Neural progenitor cell (in vitro differentiated cells): ENCODE measurements around the gene LITAFD. TPM values are rescaled to one million over a fixed set of nuclear protein-coding genes. Genes with fewer than 3 reads are reported as not detected.

Experiments
- DNase-seq: peaks from one replicate; pipeline ENCODE4 v3.0.0-alpha.2; 2016; ENCODE audit warnings: low spot score
- H2AFZ ChIP-seq: fragments of 200-600 bp; sonication (generic); replicated peaks from 2 replicates; pipeline ENCODE4 v1.6.1; 2016; ENCODE audit warnings: antibody characterized with exemption
- H3F3A ChIP-seq: fragments of 200-600 bp; sonication (generic); 2 replicates; pipeline ENCODE4 v1.6.1; 2016; ENCODE audit warnings: antibody characterized with exemption, low read depth
- H3K27ac ChIP-seq: fragments of 200-600 bp; sonication (generic); 2 replicates; pipeline ENCODE4 v1.5.1; 2016; ENCODE audit warnings: mild to moderate bottlenecking
- H3K27me3 ChIP-seq: fragments of 200-600 bp; sonication (generic); 2 replicates; pipeline ENCODE4 v1.6.1; 2016; ENCODE audit warnings: mild to moderate bottlenecking, moderate library complexity
- H3K36me3 ChIP-seq: fragments of 200-600 bp; sonication (generic); 2 replicates; pipeline ENCODE4 v1.5.1; 2016
- H3K4me1 ChIP-seq: fragments of 200-600 bp; sonication (generic); 2 replicates; pipeline ENCODE4 v1.6.1; 2016; ENCODE audit warnings: mixed run types
- H3K4me2 ChIP-seq: fragments of 200-600 bp; sonication (generic); 2 replicates; pipeline ENCODE4 v1.6.1; 2016
- H3K4me3 ChIP-seq: fragments of 200-600 bp; sonication (generic); 2 replicates; pipeline ENCODE4 v1.5.1; 2016
- H3K79me2 ChIP-seq: fragments of 200-600 bp; sonication (generic); 2 replicates; pipeline ENCODE4 v1.6.1; 2016; ENCODE audit warnings: low read depth
- H3K9ac ChIP-seq: fragments of 200-600 bp; sonication (generic); 2 replicates; pipeline ENCODE4 v1.6.1; 2016
- H3K9me3 ChIP-seq: fragments of 200-600 bp; sonication (generic); 2 replicates; pipeline ENCODE4 v1.5.1; 2016; ENCODE audit warnings: low read depth
- H4K20me1 ChIP-seq: fragments of 200-600 bp; sonication (generic); 2 replicates; pipeline ENCODE4 v1.6.1; 2016; ENCODE audit warnings: low read depth
- H3K27ac Mint-ChIP-seq: 3 replicates; pipeline ENCODE4 v1.8.0; 2021; ENCODE audit warnings: mixed read lengths
- H3K27me3 Mint-ChIP-seq: 2 replicates; pipeline ENCODE4 v1.8.0; 2022; ENCODE audit warnings: low read depth, mild to moderate bottlenecking, inconsistent platforms, moderate library complexity, mixed read lengths; ENCODE audit not compliant: insufficient read depth
- H3K36me3 Mint-ChIP-seq: 3 replicates; pipeline ENCODE4 v1.8.0; 2021; ENCODE audit warnings: mixed read lengths
- H3K4me1 Mint-ChIP-seq: 3 replicates; pipeline ENCODE4 v1.8.0; 2021; ENCODE audit warnings: mixed read lengths
- H3K4me3 Mint-ChIP-seq: 3 replicates; pipeline ENCODE4 v1.8.0; 2021; ENCODE audit warnings: mild to moderate bottlenecking, moderate library complexity, mixed read lengths
- H3K9me3 Mint-ChIP-seq: 3 replicates; pipeline ENCODE4 v1.8.0; 2020; ENCODE audit warnings: mixed read lengths
- CTCF ChIP-seq: fragments of 200-600 bp; sonication (generic); IDR thresholded peaks from 2 replicates; pipeline ENCODE4 v1.5.1; 2017; ENCODE audit warnings: antibody characterized with exemption, mild to moderate bottlenecking
- EZH2 ChIP-seq: fragments of 200-600 bp; sonication (generic); IDR thresholded peaks from 2 replicates; pipeline ENCODE4 v1.6.1; 2017; ENCODE audit warnings: antibody characterized with exemption, mild to moderate bottlenecking, moderate library complexity
- EZH2phosphoT487 ChIP-seq: fragments of 200-600 bp; sonication (generic); IDR thresholded peaks from 2 replicates; pipeline ENCODE4 v1.6.1; 2017; ENCODE audit warnings: antibody characterized with exemption
- total RNA-seq: library from RNA; depleted of rRNA; stranded (reverse); fragments of >200 nt; gene quantifications from 2 replicates; pipeline ENCODE4 v1.2.3, GENCODE V29; 2015; ENCODE audit warnings: low replicate concordance

LITAFD gene
- total RNA-seq, 1 donor from 2014 or later: not detected

DNA sequence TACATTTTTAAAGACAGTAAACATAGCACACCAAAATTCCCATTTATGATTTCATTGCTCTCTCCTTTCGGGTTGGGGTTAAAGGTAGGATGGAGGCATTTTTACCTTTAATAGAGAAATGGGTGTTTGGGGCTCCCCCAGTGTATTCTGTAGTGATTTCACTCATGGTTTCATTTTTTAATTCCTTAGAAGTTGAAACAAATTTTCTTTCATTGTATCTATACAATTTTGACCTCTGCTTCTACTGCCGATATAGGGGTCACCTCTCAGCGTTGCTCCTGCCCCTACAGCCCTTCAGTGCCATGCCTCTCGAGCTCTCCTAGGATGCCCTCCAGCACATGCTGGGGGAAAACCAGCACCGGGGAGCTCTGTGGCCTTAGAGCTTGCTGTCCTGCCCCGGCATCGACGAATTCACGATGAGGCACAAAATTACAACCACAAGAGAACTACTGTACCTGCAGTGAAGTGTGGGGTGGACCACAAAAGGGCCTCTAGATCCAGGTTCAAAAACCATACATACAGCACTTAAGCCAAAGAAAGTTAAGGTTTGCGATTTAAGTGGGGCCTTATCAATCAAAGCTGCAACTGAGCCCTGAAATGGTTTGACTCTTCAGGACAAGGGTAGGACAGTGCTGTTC is 39.3 kb downstream of the LITAFD start:
- Histone ChIP-seq H3K9ac (no peak overlapping the region), H3K79me2 (peaks cover 36% of the 10 kb centered on the region), H3K27me3 (no peaks in the 10 kb centered on the region), H3K4me1 (peaks cover 2% of the 10 kb centered on the region), H3K9me3 (no peaks in the 10 kb centered on the region), H3K4me3 (no peak overlapping the region), H3K4me2 (no peak overlapping the region), H4K20me1 (peaks cover 47% of the 10 kb centered on the region), H3F3A (no peaks in the 10 kb centered on the region), H3K27ac (no peak overlapping the region), H3K36me3 (peaks cover 14% of the 10 kb centered on the region), H2AFZ (no peak overlapping the region)
- TF ChIP-seq EZH2 (no peak), EZH2phosphoT487 (no peak), CTCF (no peak)
- Mint-ChIP-seq H3K4me3 (no peak overlapping the region), H3K9me3 (no peaks in the 10 kb centered on the region), H3K27me3 (peaks cover 3% of the 10 kb centered on the region), H3K36me3 (peaks cover 52% of the 10 kb centered on the region), H3K4me1 (peaks cover 36% of the 10 kb centered on the region), H3K27ac (peak overlapping the region; percentile 57)
- DNase-seq: no peak

GRCh38 chr16:8923199-8923598 is 41.0 kb downstream of the LITAFD start:
- Histone ChIP-seq H3K9ac (no peak overlapping the region), H2AFZ (no peak overlapping the region), H3K4me3 (no peak overlapping the region), H3K4me2 (no peak overlapping the region), H4K20me1 (peaks cover 58% of the 10 kb centered on the region), H3F3A (no peaks in the 10 kb centered on the region), H3K27me3 (no peaks in the 10 kb centered on the region), H3K4me1 (no peaks in the 10 kb centered on the region), H3K9me3 (no peaks in the 10 kb centered on the region), H3K36me3 (peaks cover 12% of the 10 kb centered on the region), H3K27ac (no peak overlapping the region), H3K79me2 (peaks cover 53% of the 10 kb centered on the region)
- Mint-ChIP-seq H3K4me3 (no peak overlapping the region), H3K36me3 (peaks cover 49% of the 10 kb centered on the region), H3K27me3 (peaks cover 3% of the 10 kb centered on the region), H3K9me3 (peaks cover 2% of the 10 kb centered on the region), H3K4me1 (peaks cover 32% of the 10 kb centered on the region), H3K27ac (no peak overlapping the region)
- TF ChIP-seq EZH2phosphoT487 (no peak), CTCF (no peak), EZH2 (no peak)
- no peak for DNase-seq

- Mint-ChIP-seq H3K27ac (no peak overlapping the region), H3K27me3 (peaks cover 3% of the 10 kb centered on the region), H3K9me3 (peaks cover 2% of the 10 kb centered on the region), H3K4me3 (no peak overlapping the region), H3K4me1 (peaks cover 32% of the 10 kb centered on the region), H3K36me3 (peaks cover 53% of the 10 kb centered on the region)
- Histone ChIP-seq H3K4me3 (no peak overlapping the region), H3K9ac (no peak overlapping the region), H3K27ac (no peak overlapping the region), H3K9me3 (no peaks in the 10 kb centered on the region), H3K4me1 (no peaks in the 10 kb centered on the region), H2AFZ (no peak overlapping the region), H4K20me1 (peaks cover 68% of the 10 kb centered on the region), H3F3A (no peaks in the 10 kb centered on the region), H3K36me3 (peaks cover 12% of the 10 kb centered on the region), H3K27me3 (no peaks in the 10 kb centered on the region), H3K79me2 (peaks cover 63% of the 10 kb centered on the region), H3K4me2 (no peak overlapping the region)
- TF ChIP-seq CTCF: no peak
- TF ChIP-seq EZH2phosphoT487: no peak
- no peak for TF ChIP-seq EZH2
- DNase-seq: no peak
Measured at GRCh38 chr16:8924214-8924613, 42.1 kb downstream of the LITAFD start.
